DMS114 treated with DMSO at 0.1 percent for 48 hours (cell line): ENCODE data around the gene MAEL.
"Not testable (repeated sequence)": the region's sequence is repeated elsewhere in the genome, so short reads cannot be mapped to it uniquely, and the experiment has no call there.

Experiments used
- DNase-seq: peaks from one replicate; lab custom pipeline; 2025; ENCODE audit not compliant: unreplicated experiment; lab: John Stamatoyannopoulos, UW

Gene MAEL

DNA sequence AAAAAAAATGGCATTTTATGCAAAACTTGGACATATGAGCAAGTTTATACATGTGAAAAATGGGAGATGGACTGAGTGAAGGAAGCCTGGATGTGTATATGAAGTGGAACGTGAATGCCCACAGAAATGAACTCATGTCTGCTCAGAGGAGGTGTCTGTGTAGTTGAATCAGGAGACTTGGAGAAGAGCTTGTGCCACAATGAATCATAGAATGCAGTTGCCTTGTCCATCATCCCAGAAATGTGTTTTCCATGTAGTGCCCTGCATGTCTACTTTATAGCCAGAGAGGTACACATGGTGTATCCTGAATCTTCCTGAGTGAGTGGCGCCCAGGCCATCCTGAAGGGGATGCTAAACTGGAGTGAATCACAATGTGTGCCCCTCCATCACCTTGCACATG is 11.1 kb upstream of the MAEL start:
- DNase-seq: no peak

DNA sequence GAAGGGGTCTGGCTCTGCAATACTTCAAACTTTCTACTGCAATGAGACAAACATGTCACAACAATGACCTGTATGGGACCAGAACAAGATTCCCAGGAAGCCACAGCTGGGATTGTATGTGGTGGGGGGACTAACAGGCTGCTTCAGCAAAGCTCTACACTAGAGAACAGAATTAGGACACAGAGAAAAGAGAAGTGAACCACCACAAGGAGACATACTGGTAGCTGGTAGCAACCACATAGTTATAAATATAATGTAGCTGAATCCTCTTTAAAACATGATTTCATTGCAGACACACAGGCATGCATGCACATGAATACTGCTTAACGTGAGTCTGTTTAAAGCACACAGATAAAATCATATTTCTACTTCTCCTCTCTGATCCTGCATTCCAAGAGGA is 10.3 kb upstream of the MAEL start:
- DNase-seq: no peak

- DNase-seq: no peak
These were observed 8.7 kb upstream of the MAEL start for GRCh38 chr1:166980383-166980782.

GRCh38 chr1:166980818-166981217 is 8.3 kb upstream of the MAEL start:
- DNase-seq: no peak

GRCh38 chr1:166981589-166981988 is 7.5 kb upstream of the MAEL start:
- no peak for DNase-seq

GRCh38 chr1:166999075-166999474 is 10.0 kb downstream of the MAEL start:
- DNase-seq: no peak

GRCh38 chr1:166999500-167000055 is 10.5 kb downstream of the MAEL start:
- DNase-seq: no peak

DNA sequence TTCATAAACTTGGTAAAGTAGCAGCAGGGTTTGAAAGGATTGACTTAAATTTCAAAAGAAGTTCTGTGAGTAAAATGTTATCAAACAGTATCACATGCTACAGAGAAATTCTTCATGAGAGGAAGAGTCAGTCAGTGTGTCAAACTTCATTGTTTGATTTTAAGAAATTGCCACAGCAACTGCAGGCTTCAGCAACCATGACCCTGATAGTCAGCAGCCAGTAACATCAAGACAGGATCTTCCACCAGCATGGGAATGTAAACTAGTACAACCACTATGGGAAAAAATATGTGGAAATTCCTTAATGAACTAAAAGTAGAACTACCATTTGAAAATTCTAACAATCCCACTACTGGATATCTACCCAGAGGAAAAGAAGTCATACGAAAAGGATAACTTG is 11.5 kb downstream of the MAEL start:
- DNase-seq: no peak

- no peak for DNase-seq
These were observed 13.3 kb downstream of the MAEL start for GRCh38 chr1:167002354-167002753.

DNA sequence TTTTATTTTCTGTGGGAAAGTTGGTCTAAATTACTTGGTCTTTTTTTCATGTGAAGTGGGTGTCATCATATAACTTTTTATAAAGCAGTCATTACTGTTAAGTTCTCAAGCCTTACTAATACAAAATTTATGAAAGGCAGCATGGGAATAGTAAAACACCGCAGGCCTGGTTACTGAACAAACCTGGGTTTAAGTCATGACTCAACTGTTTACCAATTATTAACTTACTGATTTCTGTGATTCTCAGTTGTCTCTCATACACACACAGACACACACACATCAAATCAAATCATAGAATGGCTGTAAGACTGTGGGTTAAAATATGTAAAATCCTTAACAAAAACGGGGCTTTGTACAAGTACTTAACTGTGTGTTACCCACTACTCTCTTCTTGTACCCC is 14.6 kb downstream of the MAEL start:
- DNase-seq: no peak

DNA sequence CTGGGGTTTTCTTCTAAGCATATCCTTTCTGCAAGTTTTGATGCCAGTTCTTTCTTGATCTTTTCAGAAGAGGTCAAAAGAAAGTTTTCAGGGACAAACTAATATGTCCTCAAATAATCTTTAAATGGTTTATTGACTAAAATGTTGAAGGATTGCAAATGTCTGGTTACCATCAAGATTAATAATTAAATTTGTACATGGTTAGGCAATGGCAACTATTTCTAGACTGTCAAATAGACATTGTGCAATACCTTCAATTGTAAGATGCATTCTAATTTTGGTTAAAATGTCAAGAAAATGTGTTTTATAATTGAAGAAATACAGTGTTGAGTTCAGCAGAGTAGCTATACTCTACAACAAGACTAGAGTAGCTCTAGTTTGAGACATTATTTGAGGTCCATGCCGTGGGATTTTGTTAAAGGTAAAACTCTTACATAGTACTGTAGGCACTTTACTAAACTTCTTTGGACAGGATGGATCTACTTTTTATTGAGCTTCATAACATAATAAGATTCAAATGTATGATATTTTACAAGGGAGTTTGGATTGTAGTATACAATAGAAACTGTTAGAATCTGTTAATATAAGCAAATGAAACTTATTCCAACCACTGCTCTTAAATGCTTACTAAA is 22.6 kb downstream of the MAEL start:
- DNase-seq: no peak

DNA sequence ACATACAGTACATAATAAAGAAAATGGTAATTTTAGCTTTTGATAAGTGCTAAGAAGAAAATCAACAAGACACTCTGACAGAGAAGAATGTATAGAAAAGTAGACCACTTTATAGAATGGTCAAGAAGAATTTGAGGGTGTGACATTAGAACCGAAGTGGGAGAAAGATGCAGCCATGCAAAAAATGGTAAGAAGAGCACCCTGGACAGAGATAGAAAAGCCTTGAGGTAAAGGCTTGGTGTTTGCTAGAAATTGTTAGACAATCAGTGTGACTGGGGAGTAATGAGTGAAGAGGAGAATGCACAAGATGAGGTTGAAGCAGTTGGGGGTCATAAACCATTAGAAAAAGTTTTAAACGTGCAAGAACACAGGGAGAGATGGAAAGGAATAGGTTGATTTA is 23.5 kb downstream of the MAEL start:
- DNase-seq: no peak

- DNase-seq: no peak
These were observed 24.2 kb downstream of the MAEL start for GRCh38 chr1:167013108-167013929.

GRCh38 chr1:167016100-167016750 is 27.1 kb downstream of the MAEL start:
- DNase-seq: no peak

- no peak for DNase-seq
These were observed 33.3 kb downstream of the MAEL start for GRCh38 chr1:167022384-167022783.

DNA sequence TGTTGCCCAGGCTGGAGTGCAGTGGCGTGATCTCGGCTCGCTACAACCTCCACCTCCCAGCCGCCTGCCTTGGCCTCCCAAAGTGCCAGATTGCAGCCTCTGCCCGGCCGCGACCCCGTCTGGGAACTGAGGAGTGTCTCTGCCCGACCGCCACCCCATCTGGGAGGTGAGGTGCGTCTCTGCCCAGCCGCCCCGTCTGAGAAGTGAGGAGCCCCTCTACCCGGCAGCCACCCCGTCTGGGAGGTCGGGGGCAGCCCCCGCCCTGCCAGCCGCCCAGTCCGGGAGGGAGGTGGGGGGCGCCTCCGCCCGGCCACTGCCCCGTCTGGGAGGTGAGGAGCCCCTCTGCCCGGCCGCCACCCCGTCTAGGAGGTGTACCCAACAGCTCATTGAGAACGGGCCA is 40.5 kb downstream of the MAEL start:
- not testable (repeated sequence) for DNase-seq

- no peak for DNase-seq
These were observed 44.6 kb downstream of the MAEL start for GRCh38 chr1:167033646-167034045.

- no peak for DNase-seq
These were observed 54.8 kb downstream of the MAEL start for GRCh38 chr1:167043752-167044488.

GRCh38 chr1:167051907-167052306 is 62.8 kb downstream of the MAEL start:
- DNase-seq: no peak

GRCh38 chr1:167052389-167052788 is 63.3 kb downstream of the MAEL start:
- no peak for DNase-seq

GRCh38 chr1:167054531-167054930 is 65.5 kb downstream of the MAEL start:
- DNase-seq: no peak
